ENCODE measurements around the gene MACROD1.

DNA sequence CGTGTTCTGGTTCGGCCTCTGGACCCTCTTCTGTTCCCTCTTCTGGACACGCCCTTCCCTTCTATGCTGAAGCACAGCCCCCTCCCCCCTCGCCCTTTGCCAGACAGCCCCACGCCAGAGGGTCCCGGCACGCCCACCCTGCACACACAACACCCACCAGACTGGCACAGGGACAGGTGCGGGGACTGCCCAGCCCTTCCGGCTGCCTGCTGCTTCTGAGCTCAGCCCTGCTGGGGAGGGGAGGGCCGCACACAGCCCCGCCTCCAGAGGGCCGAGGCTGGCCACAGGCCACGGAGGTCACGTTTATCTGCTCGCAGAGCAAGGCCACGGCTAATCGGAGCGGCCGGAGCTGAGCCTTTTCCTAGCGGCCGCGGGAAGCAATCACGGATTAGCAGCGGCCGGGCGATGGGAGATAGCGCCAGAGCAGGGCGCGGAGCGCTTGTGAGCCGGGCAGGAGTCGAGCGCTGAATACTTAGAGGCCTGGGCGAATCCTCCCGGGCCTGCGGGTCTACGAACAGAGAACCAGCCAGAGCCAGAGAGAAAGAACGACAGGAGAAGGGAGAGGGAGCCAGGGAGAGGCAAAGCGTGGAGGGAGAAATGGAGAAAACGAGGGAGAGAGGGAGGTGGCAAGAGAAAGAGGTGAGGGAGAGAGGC lies 158.2 kb downstream of the MACROD1 start:
- TF ChIP-seq, protein P1, sequence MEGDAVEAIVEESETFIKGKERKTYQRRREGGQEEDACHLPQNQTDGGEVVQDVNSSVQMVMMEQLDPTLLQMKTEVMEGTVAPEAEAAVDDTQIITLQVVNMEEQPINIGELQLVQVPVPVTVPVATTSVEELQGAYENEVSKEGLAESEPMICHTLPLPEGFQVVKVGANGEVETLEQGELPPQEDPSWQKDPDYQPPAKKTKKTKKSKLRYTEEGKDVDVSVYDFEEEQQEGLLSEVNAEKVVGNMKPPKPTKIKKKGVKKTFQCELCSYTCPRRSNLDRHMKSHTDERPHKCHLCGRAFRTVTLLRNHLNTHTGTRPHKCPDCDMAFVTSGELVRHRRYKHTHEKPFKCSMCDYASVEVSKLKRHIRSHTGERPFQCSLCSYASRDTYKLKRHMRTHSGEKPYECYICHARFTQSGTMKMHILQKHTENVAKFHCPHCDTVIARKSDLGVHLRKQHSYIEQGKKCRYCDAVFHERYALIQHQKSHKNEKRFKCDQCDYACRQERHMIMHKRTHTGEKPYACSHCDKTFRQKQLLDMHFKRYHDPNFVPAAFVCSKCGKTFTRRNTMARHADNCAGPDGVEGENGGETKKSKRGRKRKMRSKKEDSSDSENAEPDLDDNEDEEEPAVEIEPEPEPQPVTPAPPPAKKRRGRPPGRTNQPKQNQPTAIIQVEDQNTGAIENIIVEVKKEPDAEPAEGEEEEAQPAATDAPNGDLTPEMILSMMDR (IDR thresholded peaks at IDR 0.05) = no peak
- no peak for TF ChIP-seq EZH2 (IDR thresholded peaks at IDR 0.05; ENCODE audit: borderline replicate concordance, insufficient read depth, low read depth, low read length, poor library complexity, severe bottlenecking)

Data from B cell (primary cell).